HG03521 (cell line): ENCODE results near the gene ZNF407.

ENCODE experiments used
- ATAC-seq: cut with Tn5 transposase; IDR thresholded peaks from one replicate; pipeline ENCODE4 v1.9.1; 2021; ENCODE audit warnings: mild to moderate bottlenecking, moderate library complexity; ENCODE audit not compliant: unreplicated experiment

The ZNF407 gene

GRCh38 chr18:74818516-74819175 lies 221.0 kb downstream of the ZNF407 start:
- no peak for ATAC-seq

GRCh38 chr18:74819433-74820059 lies 221.9 kb downstream of the ZNF407 start:
- ATAC-seq = peak; percentile 78

- no peak for ATAC-seq
Measured at GRCh38 chr18:74820160-74820780, 222.6 kb downstream of the ZNF407 start.

GRCh38 chr18:74825460-74825859 lies 227.8 kb downstream of the ZNF407 start:
- no peak for ATAC-seq

- ATAC-seq = no peak
Measured at GRCh38 chr18:74826572-74826971, 228.9 kb downstream of the ZNF407 start.

- ATAC-seq = no peak
Measured at GRCh38 chr18:74828200-74828599, 230.5 kb downstream of the ZNF407 start.

- ATAC-seq = no peak
Measured at GRCh38 chr18:74831571-74832250, 234.0 kb downstream of the ZNF407 start.

- ATAC-seq = no peak
Measured at GRCh38 chr18:74832381-74832780, 234.7 kb downstream of the ZNF407 start.

- ATAC-seq = no peak
Measured at GRCh38 chr18:74832999-74833398, 235.3 kb downstream of the ZNF407 start.

GRCh38 chr18:74834424-74835309 lies 237.0 kb downstream of the ZNF407 start:
- no peak for ATAC-seq

GRCh38 chr18:74836296-74837139 lies 238.8 kb downstream of the ZNF407 start:
- no peak for ATAC-seq

GRCh38 chr18:74840492-74841167 lies 243.0 kb downstream of the ZNF407 start:
- no peak for ATAC-seq

GRCh38 chr18:74841248-74841647 lies 243.6 kb downstream of the ZNF407 start:
- no peak for ATAC-seq

GRCh38 chr18:74849301-74849700 lies 251.6 kb downstream of the ZNF407 start:
- no peak for ATAC-seq

GRCh38 chr18:74856434-74856833 lies 258.8 kb downstream of the ZNF407 start:
- ATAC-seq = no peak

GRCh38 chr18:74856928-74857327 lies 259.3 kb downstream of the ZNF407 start:
- ATAC-seq = no peak

GRCh38 chr18:74857901-74858300 lies 260.2 kb downstream of the ZNF407 start:
- no peak for ATAC-seq

- ATAC-seq = no peak
Measured at GRCh38 chr18:74861154-74861553, 263.5 kb downstream of the ZNF407 start.

GRCh38 chr18:74862094-74862493 lies 264.4 kb downstream of the ZNF407 start:
- ATAC-seq = no peak
